ENCODE results near the gene GSG1L. TPM values are rescaled to one million over a fixed set of nuclear protein-coding genes. Genes with fewer than 3 reads are reported as not detected.

The GSG1L gene
- total RNA-seq, 1 donor from 2014 or later, result 1.6 TPM

DNA sequence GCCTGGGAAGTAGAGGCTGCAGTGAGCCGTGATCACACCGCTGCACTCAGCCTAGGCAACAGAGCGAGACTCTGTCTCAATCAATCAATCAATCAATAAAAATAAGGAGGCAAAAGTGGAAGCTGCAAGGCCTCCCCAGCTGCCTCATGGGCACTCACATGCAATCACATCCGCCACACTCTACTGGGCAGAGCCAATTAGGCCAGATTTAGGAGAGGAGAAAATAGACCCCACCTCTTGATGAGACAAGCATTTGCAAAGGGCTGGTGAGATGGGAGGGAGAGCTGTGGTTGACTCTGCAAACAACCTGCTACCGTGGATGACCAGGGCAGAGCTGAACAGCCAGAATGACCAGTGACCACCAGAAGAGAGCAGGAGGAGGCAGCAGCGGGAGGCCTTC lies 14.7 kb upstream of the GSG1L start:
- H3K27me3 ChIP-seq, result no peaks in the 10 kb centered on the region
- H3K9me3 ChIP-seq, result no peaks in the 10 kb centered on the region
- no peaks in the 10 kb centered on the region for H3K36me3 ChIP-seq
- H3K27ac ChIP-seq, result no peak overlapping the region
- no peak overlapping the region for H3K4me3 ChIP-seq
- no peaks in the 10 kb centered on the region for H3K4me1 ChIP-seq
- intact Hi-C loops (cut with DNase I), result no loop called here
- TF ChIP-seq, protein P1, sequence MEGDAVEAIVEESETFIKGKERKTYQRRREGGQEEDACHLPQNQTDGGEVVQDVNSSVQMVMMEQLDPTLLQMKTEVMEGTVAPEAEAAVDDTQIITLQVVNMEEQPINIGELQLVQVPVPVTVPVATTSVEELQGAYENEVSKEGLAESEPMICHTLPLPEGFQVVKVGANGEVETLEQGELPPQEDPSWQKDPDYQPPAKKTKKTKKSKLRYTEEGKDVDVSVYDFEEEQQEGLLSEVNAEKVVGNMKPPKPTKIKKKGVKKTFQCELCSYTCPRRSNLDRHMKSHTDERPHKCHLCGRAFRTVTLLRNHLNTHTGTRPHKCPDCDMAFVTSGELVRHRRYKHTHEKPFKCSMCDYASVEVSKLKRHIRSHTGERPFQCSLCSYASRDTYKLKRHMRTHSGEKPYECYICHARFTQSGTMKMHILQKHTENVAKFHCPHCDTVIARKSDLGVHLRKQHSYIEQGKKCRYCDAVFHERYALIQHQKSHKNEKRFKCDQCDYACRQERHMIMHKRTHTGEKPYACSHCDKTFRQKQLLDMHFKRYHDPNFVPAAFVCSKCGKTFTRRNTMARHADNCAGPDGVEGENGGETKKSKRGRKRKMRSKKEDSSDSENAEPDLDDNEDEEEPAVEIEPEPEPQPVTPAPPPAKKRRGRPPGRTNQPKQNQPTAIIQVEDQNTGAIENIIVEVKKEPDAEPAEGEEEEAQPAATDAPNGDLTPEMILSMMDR (IDR thresholded peaks at IDR 0.05), result no peak
- no peak for ATAC-seq
- DNase-seq, result no peak

DNA sequence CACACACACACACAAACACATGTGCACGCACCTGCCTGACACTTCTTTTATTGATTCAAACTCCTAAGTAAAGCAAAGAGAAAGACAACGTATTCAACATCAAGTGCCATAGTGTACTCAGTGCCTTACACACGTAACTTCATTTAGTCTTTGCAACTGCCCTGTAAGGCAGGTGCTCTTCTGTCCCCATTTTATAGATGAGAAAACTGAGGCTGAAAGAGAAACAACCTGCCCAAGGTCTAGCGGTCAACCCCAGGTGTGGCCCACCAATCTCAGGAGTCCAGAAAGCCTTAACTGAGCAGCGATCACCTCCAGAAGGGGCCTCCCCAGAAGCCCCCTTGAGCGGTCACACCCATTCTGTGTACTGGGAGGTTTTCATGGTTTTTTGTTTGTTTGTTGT lies 10.3 kb upstream of the GSG1L start:
- H3K9me3 ChIP-seq, result no peaks in the 10 kb centered on the region
- H3K27me3 ChIP-seq, result no peaks in the 10 kb centered on the region
- DNase-seq (no peak), ATAC-seq (no peak)
- TF ChIP-seq, protein P1 (IDR thresholded peaks at IDR 0.05), result no peak
- H3K4me1 ChIP-seq, result no peaks in the 10 kb centered on the region
- H3K27ac ChIP-seq, result no peak overlapping the region
- H3K36me3 ChIP-seq, result no peaks in the 10 kb centered on the region
- intact Hi-C loops (cut with DNase I), result no loop called here
- no peak overlapping the region for H3K4me3 ChIP-seq

DNA sequence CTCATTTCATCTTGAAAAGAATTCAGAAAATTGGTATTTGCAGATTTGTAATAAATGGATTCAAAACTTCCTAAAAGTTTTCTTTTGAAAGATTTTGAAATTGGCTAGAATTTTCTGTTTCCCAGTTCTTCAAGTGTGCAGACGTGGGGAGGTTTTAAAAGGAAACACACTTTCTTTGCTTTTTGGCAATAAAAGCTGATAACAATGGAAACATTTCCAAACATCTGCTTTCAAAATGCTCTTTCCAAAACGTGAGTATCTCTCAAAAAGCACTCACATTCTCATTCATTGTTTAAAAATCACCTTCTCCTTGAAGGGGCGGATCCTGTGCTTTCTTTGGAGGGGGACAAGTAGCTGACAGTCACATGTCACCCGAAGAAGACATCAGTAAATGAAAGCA lies 8.6 kb upstream of the GSG1L start:
- no peak for ATAC-seq
- Histone ChIP-seq H3K27ac (no peak overlapping the region), H3K9me3 (no peaks in the 10 kb centered on the region), H3K36me3 (no peaks in the 10 kb centered on the region), H3K4me1 (no peaks in the 10 kb centered on the region), H3K27me3 (no peaks in the 10 kb centered on the region), H3K4me3 (no peak overlapping the region)
- TF ChIP-seq, protein P1 (IDR thresholded peaks at IDR 0.05), result no peak
- no peak for DNase-seq
- intact Hi-C loops (cut with DNase I), result no loop called here

DNA sequence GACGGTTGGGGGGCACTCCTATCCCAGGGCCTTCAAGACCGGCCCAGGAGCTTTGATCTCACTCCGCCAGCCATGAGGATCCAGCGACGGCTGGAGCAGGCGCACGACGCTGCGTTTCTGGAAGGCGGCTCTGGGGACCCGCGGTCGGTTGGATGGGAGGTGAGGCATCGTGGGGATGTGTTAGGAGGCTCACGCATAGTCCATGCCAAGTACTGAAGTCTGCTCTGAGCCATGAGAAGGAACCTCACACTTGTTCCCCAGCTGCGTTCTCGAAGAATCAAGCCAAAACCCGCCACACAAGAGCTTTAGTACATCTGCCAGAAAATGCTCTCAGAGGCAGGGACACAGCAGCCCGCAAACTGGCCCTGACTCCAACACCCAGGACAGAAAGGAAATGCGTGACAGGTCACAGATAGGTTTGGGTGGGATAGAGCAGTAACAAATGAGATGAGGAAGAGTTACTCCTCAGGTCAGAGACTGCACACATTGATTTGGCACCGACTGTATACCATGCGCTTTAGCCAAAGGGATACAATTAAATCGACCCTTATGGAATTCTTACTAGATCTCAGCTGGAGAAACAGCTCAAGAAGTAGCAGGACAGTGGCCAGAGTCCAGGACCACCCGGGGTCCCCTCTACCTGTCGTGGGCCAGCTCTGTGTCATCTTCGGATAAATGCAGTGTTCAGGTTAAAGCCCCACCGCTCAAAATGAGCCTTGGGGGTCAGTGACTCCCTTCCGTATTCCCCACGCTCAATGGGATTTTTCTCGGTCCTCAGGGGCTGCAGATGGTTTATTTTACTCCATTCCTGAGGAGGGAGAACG lies 6.7 kb upstream of the GSG1L start:
- Histone ChIP-seq H3K4me1 (no peaks in the 10 kb centered on the region), H3K27me3 (no peaks in the 10 kb centered on the region), H3K4me3 (no peak overlapping the region), H3K9me3 (no peaks in the 10 kb centered on the region), H3K27ac (no peak overlapping the region), H3K36me3 (no peaks in the 10 kb centered on the region)
- ATAC-seq, result no peak
- TF ChIP-seq, protein P1 (IDR thresholded peaks at IDR 0.05), result no peak
- DNase-seq, result no peak
- intact Hi-C loops (cut with DNase I), result no loop called here

DNA sequence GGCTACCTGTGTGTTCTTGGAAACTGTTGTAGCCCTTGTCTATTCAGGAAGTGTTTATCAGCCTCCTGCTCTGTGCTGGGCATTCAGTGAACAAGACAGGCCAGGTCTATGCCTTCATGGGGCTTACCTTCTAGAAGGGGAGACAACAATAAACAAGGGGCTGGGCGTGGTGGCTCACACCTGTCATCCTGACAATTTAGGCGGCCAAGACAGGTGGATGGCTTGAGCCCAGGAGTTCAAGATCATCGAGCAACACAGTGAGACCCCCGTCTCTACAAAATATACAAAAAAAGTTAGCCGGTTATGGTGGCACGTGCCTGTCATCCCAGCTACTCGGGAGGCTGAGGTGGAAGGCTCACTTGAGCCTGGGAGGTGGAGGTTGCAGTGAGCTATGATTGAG lies 5.5 kb upstream of the GSG1L start:
- Histone ChIP-seq H3K4me1 (no peaks in the 10 kb centered on the region), H3K27ac (no peak overlapping the region)
- intact Hi-C loops (cut with DNase I), result no loop called here

More for the DNA sequence above, 5.5 kb upstream of the GSG1L start:
- ATAC-seq (no peak), DNase-seq (no peak)
- Histone ChIP-seq H3K36me3 (no peaks in the 10 kb centered on the region), H3K4me3 (no peak overlapping the region), H3K27me3 (peaks cover 6% of the 10 kb centered on the region), H3K9me3 (no peaks in the 10 kb centered on the region)
- TF ChIP-seq, protein P1 (IDR thresholded peaks at IDR 0.05), result no peak

All from upper lobe of right lung (tissue), 1 donor.